CD8-positive, alpha-beta memory T cell (primary cell): Measurements from ENCODE around the gene FAM168A. TPM values are rescaled to one million over a fixed set of nuclear protein-coding genes. Genes with fewer than 3 reads are reported as not detected.

Experiments used
- CTCF ChIA-PET: fragments of 350-600 bp; sonication (Branson Sonifier 250); formaldehyde crosslinking; loops from one replicate; lab custom pipeline; 2021; ENCODE audit warnings: antibody characterized with exemption; lab: Charles Lee
- POLR2A ChIA-PET: fragments of 350-600 bp; sonication (Branson Sonifier 250); formaldehyde crosslinking; loops from one replicate; lab custom pipeline; 2021; ENCODE audit warnings: antibody characterized with exemption; lab: Charles Lee
- DNase-seq, 5 donors: peaks; one replicate each; pipeline versions ENCODE4 v3.0.0 to v3.0.0-alpha.2; 2020 to 2022; ENCODE audit warnings: mixed read lengths in 1 of 5
- H3K27ac ChIP-seq: one replicate; pipeline ENCODE4 v1.7.0; 2013; ENCODE audit warnings: low read depth, mild to moderate bottlenecking, low read length, moderate library complexity
- H3K27me3 ChIP-seq: 2 replicates; pipeline ENCODE4 v1.7.0; 2013; ENCODE audit warnings: low read length, mild to moderate bottlenecking; ENCODE audit not compliant: insufficient read depth, poor library complexity, severe bottlenecking
- H3K36me3 ChIP-seq: 2 replicates; pipeline ENCODE4 v1.7.0; 2013; ENCODE audit warnings: mild to moderate bottlenecking, low read length, moderate library complexity; ENCODE audit not compliant: insufficient read depth
- H3K4me1 ChIP-seq: 2 replicates; pipeline ENCODE4 v1.7.0; 2013; ENCODE audit warnings: mild to moderate bottlenecking, low read length, moderate library complexity; ENCODE audit not compliant: insufficient read depth
- H3K4me3 ChIP-seq: 2 replicates; pipeline ENCODE4 v1.7.0; 2013; ENCODE audit warnings: mild to moderate bottlenecking, low read length
- H3K9me3 ChIP-seq: 2 replicates; pipeline ENCODE4 v1.7.0; 2013; ENCODE audit warnings: mild to moderate bottlenecking, low read length
- H3K27ac Mint-ChIP-seq, 8 donors: one replicate each; pipeline ENCODE4 v1.8.0; 2020 to 2021; ENCODE audit warnings: mixed read lengths in 8 of 8, mild to moderate bottlenecking in 6 of 8, inconsistent platforms in 3 of 8, moderate library complexity in 3 of 8
- H3K27me3 Mint-ChIP-seq, 2 donors: one replicate each; pipeline ENCODE4 v1.8.0; 2020 to 2021; ENCODE audit warnings: mixed read lengths in 2 of 2, mild to moderate bottlenecking in 1 of 2, moderate library complexity in 1 of 2
- H3K36me3 Mint-ChIP-seq, 3 donors: one replicate each; pipeline ENCODE4 v1.8.0; 2020 to 2021; ENCODE audit warnings: mixed read lengths in 3 of 3, inconsistent platforms in 1 of 3, mild to moderate bottlenecking in 1 of 3
- H3K4me1 Mint-ChIP-seq, 3 donors: one replicate each; pipeline ENCODE4 v1.8.0; 2020 to 2021; ENCODE audit warnings: mixed read lengths in 3 of 3, inconsistent platforms in 1 of 3, mild to moderate bottlenecking in 1 of 3
- H3K4me3 Mint-ChIP-seq, 7 donors: one replicate each; pipeline ENCODE4 v1.8.0; 2020 to 2021; ENCODE audit warnings: mixed read lengths in 7 of 7, mild to moderate bottlenecking in 6 of 7, moderate library complexity in 4 of 7, inconsistent platforms in 2 of 7
- H3K9me3 Mint-ChIP-seq, 5 donors: one replicate each; pipeline ENCODE4 v1.8.0; 2020 to 2022; ENCODE audit warnings: mixed read lengths in 5 of 5, mild to moderate bottlenecking in 3 of 5, moderate library complexity in 2 of 5, inconsistent platforms in 1 of 5
- polyA plus RNA-seq: library from polyadenylated mRNA; unstranded; fragments of 300-500 nt; fragmentation: Illumina TruSeq; gene quantifications from one replicate; pipeline ENCODE4 v1.2.3, GENCODE V29; 2021
- total RNA-seq, 2 experiments: library from RNA; stranded (reverse); gene quantifications; one replicate each; pipeline ENCODE4 v1.2.3, GENCODE V29; 2021

The FAM168A gene
- total and polyA plus RNA-seq, 3 experiments from 2014 or later, result 2.5 to 13.1 (median 11.7) TPM

DNA sequence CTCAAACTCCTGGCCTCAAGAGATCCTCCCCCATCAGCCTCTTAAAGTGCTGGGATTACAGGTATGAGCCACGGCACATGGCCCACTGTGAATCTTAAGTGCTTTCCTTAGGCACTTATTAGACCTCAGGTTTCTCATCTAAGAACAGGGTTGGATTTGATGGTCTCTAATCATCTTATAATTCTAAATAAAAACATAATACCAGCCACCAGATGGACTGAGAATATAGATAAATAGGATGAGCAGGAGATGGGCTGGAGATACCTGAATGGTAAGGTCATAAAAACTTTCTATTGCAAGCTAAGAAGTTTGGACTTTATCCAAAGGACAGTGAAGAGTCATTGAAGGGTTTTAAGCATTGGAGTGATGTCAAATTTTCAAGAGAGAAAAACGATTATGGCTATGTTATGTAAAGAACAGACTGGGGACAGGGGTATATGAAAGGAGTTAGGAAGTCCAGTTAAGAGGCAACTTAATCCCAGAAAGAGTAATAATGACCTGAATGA is 136.5 kb downstream of the FAM168A start:
- Mint-ChIP-seq H3K9me3 (no peaks in the 10 kb centered on the region), H3K36me3 (peaks cover 3 to 21% (median 20%) of the 10 kb centered on the region in 3 donors), H3K4me3 (no peak overlapping the region), H3K4me1 (no peaks in the 10 kb centered on the region), H3K27ac (no peak overlapping the region), H3K27me3 (no peaks in the 10 kb centered on the region)
- POLR2A ChIA-PET, result no interaction called here
- Histone ChIP-seq H3K36me3 (no peaks in the 10 kb centered on the region), H3K27ac (no peak overlapping the region), H3K9me3 (no peaks in the 10 kb centered on the region), H3K4me3 (no peak overlapping the region), H3K4me1 (no peaks in the 10 kb centered on the region), H3K27me3 (no peaks in the 10 kb centered on the region)
- no peak for DNase-seq
- CTCF ChIA-PET, result interaction anchor here (0.8 kb wide), 1 partner anchor 199 kb away, joined by 3 read pairs; no protein-coding TSS in a partner anchor

DNA sequence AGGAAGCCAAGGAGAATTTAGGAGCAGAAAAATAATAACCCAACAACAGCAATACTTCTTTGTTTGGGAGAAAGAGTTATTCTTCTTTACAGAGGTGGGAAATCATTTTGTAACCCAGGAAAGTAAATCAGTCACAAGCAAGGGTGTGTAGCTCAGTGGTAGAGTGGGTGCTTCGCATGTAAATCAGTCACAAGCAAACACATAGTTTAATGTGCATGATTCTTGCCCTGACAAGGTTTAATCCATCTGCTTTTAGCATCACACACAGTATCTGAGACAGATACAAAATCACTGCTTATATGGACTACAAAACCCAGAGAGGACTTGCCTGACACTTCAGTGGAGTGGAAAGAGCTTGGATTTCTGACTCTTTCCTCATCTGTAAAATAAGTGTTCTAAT is 139.7 kb downstream of the FAM168A start:
- Histone ChIP-seq H3K9me3 (no peaks in the 10 kb centered on the region), H3K27ac (no peak overlapping the region), H3K36me3 (no peaks in the 10 kb centered on the region), H3K4me1 (no peaks in the 10 kb centered on the region), H3K4me3 (no peak overlapping the region), H3K27me3 (no peaks in the 10 kb centered on the region)
- H3K4me1 Mint-ChIP-seq, result no peaks in the 10 kb centered on the region
- no peak overlapping the region for H3K4me3 Mint-ChIP-seq
- DNase-seq, result no peak
- no peaks in the 10 kb centered on the region for H3K9me3 Mint-ChIP-seq
- POLR2A ChIA-PET, result no interaction called here
- H3K36me3 Mint-ChIP-seq, result peaks cover 3 to 13% (median 10%) of the 10 kb centered on the region in 3 donors
- H3K27me3 Mint-ChIP-seq, result no peaks in the 10 kb centered on the region
- CTCF ChIA-PET, result no interaction called here
- no peak overlapping the region for H3K27ac Mint-ChIP-seq

DNA sequence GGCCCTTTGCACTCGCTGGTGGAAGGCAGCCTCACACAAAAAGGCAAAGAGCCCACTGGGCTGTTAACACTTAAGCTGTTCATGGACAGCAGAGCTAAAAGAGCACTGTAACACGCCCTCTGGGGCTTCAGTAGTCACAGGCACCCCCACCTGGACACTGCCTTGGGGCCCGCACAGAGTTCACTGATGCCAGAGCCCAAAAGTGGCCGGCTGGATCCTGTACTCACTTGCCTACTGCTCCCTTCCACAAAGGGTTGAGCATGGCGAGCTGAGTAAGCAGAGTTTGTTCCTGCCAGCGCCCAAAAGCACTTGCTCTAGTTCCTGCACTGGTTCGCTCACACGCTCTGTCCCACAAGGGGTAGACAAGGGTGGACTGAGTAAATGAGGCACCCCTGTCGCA is 142.9 kb downstream of the FAM168A start:
- ChIA-PET CTCF (no interaction called here), POLR2A (no interaction called here)
- H3K27me3 ChIP-seq, result no peaks in the 10 kb centered on the region
- Mint-ChIP-seq H3K27ac (peak overlapping the region in 1 of 8 donors; percentile 54), H3K27me3 (no peaks in the 10 kb centered on the region), H3K4me1 (no peaks in the 10 kb centered on the region), H3K4me3 (no peak overlapping the region), H3K9me3 (no peaks in the 10 kb centered on the region), H3K36me3 (peaks cover 0 to 5% (median 3%) of the 10 kb centered on the region in 3 donors)
- H3K36me3 ChIP-seq, result no peaks in the 10 kb centered on the region
- DNase-seq, result no peak
- H3K4me1 ChIP-seq, result no peaks in the 10 kb centered on the region
- no peak overlapping the region for H3K27ac ChIP-seq
- no peak overlapping the region for H3K4me3 ChIP-seq
- H3K9me3 ChIP-seq, result no peaks in the 10 kb centered on the region

DNA sequence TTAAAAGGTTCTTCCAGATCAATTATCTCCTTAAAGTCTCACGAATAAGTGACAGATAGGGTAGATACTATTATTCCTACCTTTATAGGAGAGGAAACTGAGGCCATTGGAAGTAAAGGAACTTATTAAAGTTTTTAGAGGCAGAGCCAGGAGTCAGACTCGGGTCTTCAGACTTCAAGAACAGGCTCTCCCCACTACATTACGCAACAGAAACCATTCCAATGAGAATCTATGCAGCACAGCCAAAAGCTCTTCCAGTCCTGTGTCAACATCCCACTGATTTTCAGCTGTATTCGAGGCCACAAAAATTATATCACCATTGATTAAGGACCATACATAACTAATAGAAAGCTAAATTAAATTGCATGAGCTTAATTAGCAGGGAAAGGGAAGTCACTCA is 144.3 kb downstream of the FAM168A start:
- H3K27me3 Mint-ChIP-seq, result no peaks in the 10 kb centered on the region
- H3K27ac Mint-ChIP-seq, result no peak overlapping the region
- no peaks in the 10 kb centered on the region for H3K9me3 ChIP-seq
- H3K9me3 Mint-ChIP-seq, result no peaks in the 10 kb centered on the region
- no peaks in the 10 kb centered on the region for H3K4me1 ChIP-seq
- no peaks in the 10 kb centered on the region for H3K4me1 Mint-ChIP-seq
- H3K4me3 ChIP-seq, result no peak overlapping the region
- H3K27me3 ChIP-seq, result no peaks in the 10 kb centered on the region
- H3K36me3 Mint-ChIP-seq, result peaks cover 0 to 9% (median 3%) of the 10 kb centered on the region in 3 donors
- ChIA-PET POLR2A (no interaction called here), CTCF (no interaction called here)
- no peaks in the 10 kb centered on the region for H3K36me3 ChIP-seq
- H3K4me3 Mint-ChIP-seq, result no peak overlapping the region
- no peak for DNase-seq
- no peak overlapping the region for H3K27ac ChIP-seq

DNA sequence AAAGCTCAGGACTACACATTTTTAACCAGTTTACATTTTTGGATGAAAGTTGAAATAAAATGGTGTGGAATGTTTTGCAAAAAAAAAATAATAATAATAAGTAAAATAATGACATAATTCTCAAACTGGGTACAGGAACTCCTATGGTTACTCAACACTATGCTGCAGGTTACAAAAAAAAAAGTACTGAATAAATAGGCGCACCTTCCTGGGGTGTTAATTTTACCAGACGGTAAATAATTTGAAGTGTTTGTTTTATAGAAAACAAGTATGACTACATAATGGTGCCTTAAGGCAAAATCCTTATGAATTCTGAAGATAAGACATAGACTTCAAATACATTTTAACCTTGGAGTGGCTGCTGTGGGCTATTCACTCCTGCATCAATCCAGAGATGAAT is 145.2 kb downstream of the FAM168A start:
- Mint-ChIP-seq H3K4me3 (no peak overlapping the region), H3K27ac (no peak overlapping the region), H3K36me3 (peaks cover 0 to 9% (median 3%) of the 10 kb centered on the region in 3 donors), H3K27me3 (no peaks in the 10 kb centered on the region), H3K4me1 (peaks cover 0 to under 1% (median 0%) of the 10 kb centered on the region in 3 donors), H3K9me3 (no peaks in the 10 kb centered on the region)
- H3K4me3 ChIP-seq, result no peak overlapping the region
- DNase-seq, result no peak
- no peak overlapping the region for H3K27ac ChIP-seq
- H3K36me3 ChIP-seq, result no peaks in the 10 kb centered on the region
- H3K27me3 ChIP-seq, result no peaks in the 10 kb centered on the region
- ChIA-PET POLR2A (no interaction called here), CTCF (interaction anchor here (1.1 kb wide), 1 partner anchor 173 kb away, joined by 3 read pairs; no protein-coding TSS in a partner anchor)
- H3K9me3 ChIP-seq, result no peaks in the 10 kb centered on the region
- no peaks in the 10 kb centered on the region for H3K4me1 ChIP-seq

DNA sequence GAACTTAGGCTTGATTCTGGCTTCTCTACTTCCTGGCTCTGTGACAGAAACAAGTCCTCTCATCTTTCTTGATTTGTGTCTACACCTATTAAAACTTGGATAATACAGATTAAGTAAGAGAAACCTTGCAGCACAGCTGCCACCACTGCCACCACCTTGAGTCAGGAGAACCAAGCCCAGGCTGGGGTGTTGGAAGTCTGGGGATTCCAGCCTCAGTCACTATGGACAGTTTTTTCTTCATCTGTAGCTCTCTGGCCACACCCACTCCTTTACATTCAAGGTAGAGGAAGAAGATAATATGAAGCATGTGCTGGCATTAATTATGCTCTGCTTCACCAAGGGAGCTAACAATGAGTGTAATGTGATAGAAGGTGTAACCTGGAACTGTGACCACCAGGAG is 146.0 kb downstream of the FAM168A start:
- Histone ChIP-seq H3K4me3 (no peak overlapping the region), H3K27ac (no peak overlapping the region), H3K9me3 (no peaks in the 10 kb centered on the region), H3K36me3 (no peaks in the 10 kb centered on the region), H3K27me3 (no peaks in the 10 kb centered on the region), H3K4me1 (no peaks in the 10 kb centered on the region)
- ChIA-PET POLR2A (no interaction called here), CTCF (interaction anchor here (1.1 kb wide), 1 partner anchor 174 kb away, joined by 3 read pairs; no protein-coding TSS in a partner anchor)
- no peak overlapping the region for H3K4me3 Mint-ChIP-seq
- no peak for DNase-seq
- no peak overlapping the region for H3K27ac Mint-ChIP-seq
- peaks cover 0 to 8% (median under 1%) of the 10 kb centered on the region in 3 donors for H3K4me1 Mint-ChIP-seq
- peaks cover 0 to 8% (median 2%) of the 10 kb centered on the region in 3 donors for H3K36me3 Mint-ChIP-seq
- H3K9me3 Mint-ChIP-seq, result no peaks in the 10 kb centered on the region
- H3K27me3 Mint-ChIP-seq, result no peaks in the 10 kb centered on the region

DNA sequence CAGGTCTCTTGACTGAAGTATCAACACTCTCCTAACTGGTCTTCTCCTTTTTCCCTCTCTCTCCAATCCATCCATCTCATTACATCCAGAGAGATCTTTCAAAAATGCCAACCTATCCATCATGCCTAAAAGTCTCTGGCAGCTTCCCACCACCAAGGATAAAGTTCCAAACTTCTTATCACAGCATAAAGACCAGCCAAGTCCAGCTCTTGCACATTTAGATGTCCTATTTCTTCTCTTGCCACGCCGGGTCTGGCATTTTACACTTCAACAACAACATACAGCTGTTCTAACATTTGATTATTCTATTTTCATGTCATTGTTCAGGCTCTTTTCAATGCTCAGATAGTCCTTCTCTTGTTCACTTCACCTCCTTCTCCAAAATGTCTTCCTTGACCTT is 151.1 kb downstream of the FAM168A start:
- no peaks in the 10 kb centered on the region for H3K9me3 ChIP-seq
- Mint-ChIP-seq H3K9me3 (no peaks in the 10 kb centered on the region), H3K36me3 (peaks cover 0 to 12% (median 0%) of the 10 kb centered on the region in 3 donors), H3K4me1 (peaks cover 4 to 13% (median 5%) of the 10 kb centered on the region in 3 donors), H3K27me3 (no peaks in the 10 kb centered on the region), H3K4me3 (no peak overlapping the region), H3K27ac (peak overlapping the region in 4 of 8 donors; percentile 2 to 29 (median 11))
- no peaks in the 10 kb centered on the region for H3K36me3 ChIP-seq
- DNase-seq, result no peak
- no peak overlapping the region for H3K4me3 ChIP-seq
- ChIA-PET CTCF (no interaction called here), POLR2A (interaction anchor here (0.5 kb wide), 1 partner anchor 13 kb away, joined by 4 read pairs; no protein-coding TSS in a partner anchor)
- H3K4me1 ChIP-seq, result no peaks in the 10 kb centered on the region
- no peaks in the 10 kb centered on the region for H3K27me3 ChIP-seq
- H3K27ac ChIP-seq, result no peak overlapping the region

DNA sequence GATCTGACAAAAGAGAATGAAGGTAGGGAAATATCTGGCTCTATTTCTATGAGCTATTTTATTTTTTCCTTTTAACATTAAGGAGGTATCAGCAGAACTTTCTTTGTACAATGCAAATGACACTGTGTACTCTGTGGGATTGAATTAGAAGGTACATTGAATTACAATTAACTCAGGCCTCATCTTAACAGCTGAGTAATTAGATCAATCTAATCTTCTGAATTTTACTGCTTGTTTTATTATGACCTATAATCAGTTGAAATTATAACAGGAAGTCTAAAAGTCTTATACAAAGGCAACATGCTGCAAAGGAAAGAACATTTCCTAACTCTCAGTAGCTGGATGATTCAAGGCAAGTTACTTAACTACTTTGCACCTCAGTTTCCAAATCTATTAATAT is 151.9 kb downstream of the FAM168A start:
- H3K9me3 Mint-ChIP-seq, result no peaks in the 10 kb centered on the region
- no peak overlapping the region for H3K27ac Mint-ChIP-seq
- H3K4me1 Mint-ChIP-seq, result peaks cover 4 to 13% (median 5%) of the 10 kb centered on the region in 3 donors
- DNase-seq, result no peak
- peaks cover 0 to 14% (median 0%) of the 10 kb centered on the region in 3 donors for H3K36me3 Mint-ChIP-seq
- H3K27ac ChIP-seq, result no peak overlapping the region
- no peaks in the 10 kb centered on the region for H3K36me3 ChIP-seq
- POLR2A ChIA-PET, result interaction anchor here (0.5 kb wide), 1 partner anchor 14 kb away, joined by 4 read pairs; no protein-coding TSS in a partner anchor
- no peaks in the 10 kb centered on the region for H3K9me3 ChIP-seq
- H3K27me3 ChIP-seq, result no peaks in the 10 kb centered on the region
- no peak overlapping the region for H3K4me3 ChIP-seq
- CTCF ChIA-PET, result no interaction called here
- no peaks in the 10 kb centered on the region for H3K27me3 Mint-ChIP-seq
- H3K4me3 Mint-ChIP-seq, result no peak overlapping the region
- no peaks in the 10 kb centered on the region for H3K4me1 ChIP-seq
